ENCODE data around the gene ZDHHC14. TPM values are rescaled to one million over a fixed set of nuclear protein-coding genes. Genes with fewer than 3 reads are reported as not detected.

ZDHHC14 gene
- total RNA-seq, 6 experiments from 2014 or later: 5.2 to 6.7 (median 6.0) TPM

DNA sequence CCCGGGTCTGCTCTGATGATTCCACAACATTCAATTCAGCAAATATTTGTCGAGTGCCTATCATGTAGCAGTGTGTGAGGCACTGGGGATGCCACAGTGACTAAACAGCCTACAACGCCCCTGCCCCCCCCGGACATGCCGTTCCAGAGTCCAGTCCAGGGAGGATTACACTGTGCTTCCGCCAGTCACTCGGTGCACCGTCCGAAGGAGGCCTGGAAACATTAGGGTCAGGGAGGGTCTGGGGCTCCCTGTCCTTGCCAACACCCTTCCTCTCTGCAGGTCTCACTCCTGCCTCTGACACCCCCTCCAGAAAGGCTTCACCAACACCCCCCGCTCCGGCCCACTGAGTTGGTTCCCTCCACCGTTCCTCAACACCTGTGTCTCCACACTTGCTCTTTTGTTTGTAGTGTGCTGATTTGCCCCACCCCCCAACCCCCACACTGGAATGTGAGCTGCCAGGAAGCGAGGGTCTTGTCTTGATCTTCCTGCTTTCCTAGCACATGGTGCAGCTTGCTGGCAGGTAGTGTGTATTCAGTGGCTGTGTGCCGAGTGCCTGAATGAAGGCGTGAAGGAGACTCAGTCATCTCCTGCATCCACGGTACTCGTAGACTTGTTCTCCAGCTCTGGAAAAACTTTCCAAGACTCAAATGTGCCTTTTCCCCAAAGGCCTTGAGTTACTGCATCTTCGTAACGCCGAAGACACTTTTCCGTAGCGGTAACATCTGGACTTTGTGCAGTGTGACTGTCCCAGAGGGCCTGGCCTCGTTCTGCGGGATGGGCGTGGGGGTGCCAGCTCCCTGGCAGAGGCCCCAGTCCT is 150.4 kb downstream of the ZDHHC14 start:
- DNase-seq: no peak
- no peak overlapping the region for H3K4me3 Mint-ChIP-seq
- TF ChIP-seq, protein P1, sequence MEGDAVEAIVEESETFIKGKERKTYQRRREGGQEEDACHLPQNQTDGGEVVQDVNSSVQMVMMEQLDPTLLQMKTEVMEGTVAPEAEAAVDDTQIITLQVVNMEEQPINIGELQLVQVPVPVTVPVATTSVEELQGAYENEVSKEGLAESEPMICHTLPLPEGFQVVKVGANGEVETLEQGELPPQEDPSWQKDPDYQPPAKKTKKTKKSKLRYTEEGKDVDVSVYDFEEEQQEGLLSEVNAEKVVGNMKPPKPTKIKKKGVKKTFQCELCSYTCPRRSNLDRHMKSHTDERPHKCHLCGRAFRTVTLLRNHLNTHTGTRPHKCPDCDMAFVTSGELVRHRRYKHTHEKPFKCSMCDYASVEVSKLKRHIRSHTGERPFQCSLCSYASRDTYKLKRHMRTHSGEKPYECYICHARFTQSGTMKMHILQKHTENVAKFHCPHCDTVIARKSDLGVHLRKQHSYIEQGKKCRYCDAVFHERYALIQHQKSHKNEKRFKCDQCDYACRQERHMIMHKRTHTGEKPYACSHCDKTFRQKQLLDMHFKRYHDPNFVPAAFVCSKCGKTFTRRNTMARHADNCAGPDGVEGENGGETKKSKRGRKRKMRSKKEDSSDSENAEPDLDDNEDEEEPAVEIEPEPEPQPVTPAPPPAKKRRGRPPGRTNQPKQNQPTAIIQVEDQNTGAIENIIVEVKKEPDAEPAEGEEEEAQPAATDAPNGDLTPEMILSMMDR (IDR thresholded peaks at IDR 0.05): no peak
- peaks cover 17% of the 10 kb centered on the region for H3K4me1 Mint-ChIP-seq (ENCODE audit: low read depth)
- no peak overlapping the region for H3K27ac Mint-ChIP-seq
- H3K36me3 Mint-ChIP-seq (ENCODE audit: low read depth): no peaks in the 10 kb centered on the region
- H3K9me3 Mint-ChIP-seq: no peaks in the 10 kb centered on the region
- no peaks in the 10 kb centered on the region; the same call in 1 of the 2 replicates for H3K27me3 Mint-ChIP-seq (ENCODE audit: insufficient read depth)

- H3K27ac Mint-ChIP-seq: no peak overlapping the region
- no peak overlapping the region for H3K4me3 Mint-ChIP-seq
These were observed 151.0 kb downstream of the ZDHHC14 start for GRCh38 chr6:157531986-157532365.

GRCh38 chr6:157533048-157533871 is 152.3 kb downstream of the ZDHHC14 start:
- Mint-ChIP-seq H3K4me3 (no peak overlapping the region), H3K4me1 (ENCODE audit: low read depth) (peaks cover 27% of the 10 kb centered on the region), H3K9me3 (no peaks in the 10 kb centered on the region), H3K27me3 (ENCODE audit: insufficient read depth) (no peaks in the 10 kb centered on the region; the same call in 1 of the 2 replicates), H3K36me3 (ENCODE audit: low read depth) (no peaks in the 10 kb centered on the region), H3K27ac (no peak overlapping the region)
- DNase-seq: no peak
- TF ChIP-seq, protein P1 (IDR thresholded peaks at IDR 0.05): no peak

More at GRCh38 chr6:157531986-157532365, 151.0 kb downstream of the ZDHHC14 start:
- DNase-seq: no peak
- Mint-ChIP-seq H3K4me1 (ENCODE audit: low read depth) (peaks cover 20% of the 10 kb centered on the region), H3K27me3 (ENCODE audit: insufficient read depth) (no peaks in the 10 kb centered on the region; the same call in 1 of the 2 replicates), H3K9me3 (no peaks in the 10 kb centered on the region), H3K36me3 (ENCODE audit: low read depth) (no peaks in the 10 kb centered on the region)
- TF ChIP-seq, protein P1 (IDR thresholded peaks at IDR 0.05): no peak

DNA sequence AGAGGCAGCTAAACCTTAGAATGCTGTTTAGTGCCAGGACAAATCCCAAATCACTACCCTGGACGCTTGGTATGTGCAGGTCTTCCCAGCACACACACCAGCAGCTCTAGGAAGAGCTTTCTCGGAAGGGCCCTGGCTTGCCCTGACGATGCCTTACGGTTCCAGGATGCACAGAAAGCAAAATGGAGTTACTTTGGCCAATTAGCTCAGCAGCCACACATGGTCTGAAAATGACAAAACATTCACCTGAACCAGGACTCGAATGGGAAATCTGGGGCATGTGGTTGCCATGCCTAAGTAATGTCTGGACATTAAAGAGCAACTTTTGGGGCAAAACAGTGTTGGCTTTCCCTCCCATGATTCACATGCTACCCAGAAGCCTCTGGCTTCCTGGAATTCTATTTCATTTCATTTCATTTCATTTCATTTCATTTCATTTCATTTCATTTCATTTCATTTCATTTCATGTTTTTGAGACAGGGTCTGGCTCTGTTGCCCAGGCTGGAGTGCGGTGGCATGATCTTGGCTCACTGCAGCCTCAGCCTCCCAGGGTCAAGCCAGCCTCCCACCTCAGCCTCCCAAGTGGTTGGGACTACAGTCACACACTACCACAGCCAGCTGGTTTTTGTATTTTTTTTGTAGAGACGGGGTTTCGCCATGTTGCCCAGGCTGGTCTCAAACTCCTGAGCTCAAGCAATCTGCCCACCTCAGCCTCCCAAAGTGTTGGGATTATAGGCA is 153.3 kb downstream of the ZDHHC14 start:
- Mint-ChIP-seq H3K27me3 (ENCODE audit: insufficient read depth) (peaks cover 2% of the 10 kb centered on the region; the same call in 1 of the 2 replicates), H3K4me1 (ENCODE audit: low read depth) (peaks cover 27% of the 10 kb centered on the region), H3K36me3 (ENCODE audit: low read depth) (no peaks in the 10 kb centered on the region), H3K4me3 (no peak overlapping the region), H3K9me3 (no peaks in the 10 kb centered on the region), H3K27ac (no peak overlapping the region)
- TF ChIP-seq, protein P1 (IDR thresholded peaks at IDR 0.05): no peak
- no peak for DNase-seq

GRCh38 chr6:157534977-157535339 is 154.0 kb downstream of the ZDHHC14 start:
- no peaks in the 10 kb centered on the region for H3K36me3 Mint-ChIP-seq (ENCODE audit: low read depth)
- peaks cover 2% of the 10 kb centered on the region; the same call in 1 of the 2 replicates for H3K27me3 Mint-ChIP-seq (ENCODE audit: insufficient read depth)
- TF ChIP-seq, protein P1 (IDR thresholded peaks at IDR 0.05): no peak
- no peaks in the 10 kb centered on the region for H3K9me3 Mint-ChIP-seq
- H3K27ac Mint-ChIP-seq: no peak overlapping the region
- DNase-seq: no peak
- H3K4me1 Mint-ChIP-seq (ENCODE audit: low read depth): peaks cover 27% of the 10 kb centered on the region
- H3K4me3 Mint-ChIP-seq: no peak overlapping the region

All from HFFc6 (cell line).